RCC 7860 (cell line): ENCODE results near the gene SYS1.

Source experiments
- DNase-seq: peaks from one replicate; pipeline ENCODE4 v3.0.0-alpha.2; 2015; ENCODE audit warnings: low spot score
- FAIRE-seq: peaks from 2 replicates; lab custom pipeline; 2012; peaks lifted over from hg19 to GRCh38; lab: Jason Lieb, UNC

SYS1 gene

GRCh38 chr20:45362804-45363610 lies at the start of gene SYS1:
SYS1 (plus strand) TSS chr20:45363156; CDS start chr20:45363532, 376 bp downstream.
- FAIRE-seq = peak; percentile 86
- DNase-seq = peak; percentile 100

GRCh38 chr20:45313943-45314342 lies 49.0 kb upstream of the SYS1 start:
- DNase-seq = no peak
- no peak for FAIRE-seq

GRCh38 chr20:45315672-45316071 lies 47.3 kb upstream of the SYS1 start:
- FAIRE-seq = no peak
- DNase-seq = no peak

- DNase-seq (no peak), FAIRE-seq (no peak)
Measured at GRCh38 chr20:45316150-45317080, 46.5 kb upstream of the SYS1 start.

GRCh38 chr20:45317826-45318225 lies 45.1 kb upstream of the SYS1 start:
- DNase-seq = no peak

GRCh38 chr20:45318386-45318939 lies 44.5 kb upstream of the SYS1 start:
- FAIRE-seq = no peak

More at GRCh38 chr20:45317826-45318225, 45.1 kb upstream of the SYS1 start:
- FAIRE-seq = no peak

DNA sequence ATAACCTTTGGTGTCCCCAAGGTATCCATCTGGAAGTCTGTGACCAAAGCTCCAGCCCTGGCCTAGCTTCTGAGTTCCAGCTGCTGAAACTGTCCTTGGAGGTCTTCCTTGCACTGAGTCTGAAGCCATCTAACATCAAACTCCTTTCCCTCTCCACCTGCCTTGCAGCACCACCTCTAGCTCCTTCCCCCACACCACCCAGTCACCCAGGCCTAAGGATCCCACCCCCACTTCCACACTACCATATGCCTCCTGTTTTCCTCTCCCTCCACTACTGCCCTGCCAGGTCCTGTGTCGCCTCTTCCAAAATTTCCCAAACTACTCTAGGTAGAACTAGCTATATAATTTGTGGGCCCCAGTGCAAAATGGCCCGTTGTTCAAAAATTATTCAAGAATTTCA lies 44.0 kb upstream of the SYS1 start:
- no peak for FAIRE-seq

More at GRCh38 chr20:45318386-45318939, 44.5 kb upstream of the SYS1 start:
- DNase-seq = no peak

GRCh38 chr20:45320948-45321595 lies 41.9 kb upstream of the SYS1 start:
- DNase-seq = no peak
- FAIRE-seq = no peak

More for the DNA sequence above, 44.0 kb upstream of the SYS1 start:
- no peak for DNase-seq

GRCh38 chr20:45322952-45323383 lies 40.0 kb upstream of the SYS1 start:
- DNase-seq (peak; percentile 50), FAIRE-seq (no peak)

DNA sequence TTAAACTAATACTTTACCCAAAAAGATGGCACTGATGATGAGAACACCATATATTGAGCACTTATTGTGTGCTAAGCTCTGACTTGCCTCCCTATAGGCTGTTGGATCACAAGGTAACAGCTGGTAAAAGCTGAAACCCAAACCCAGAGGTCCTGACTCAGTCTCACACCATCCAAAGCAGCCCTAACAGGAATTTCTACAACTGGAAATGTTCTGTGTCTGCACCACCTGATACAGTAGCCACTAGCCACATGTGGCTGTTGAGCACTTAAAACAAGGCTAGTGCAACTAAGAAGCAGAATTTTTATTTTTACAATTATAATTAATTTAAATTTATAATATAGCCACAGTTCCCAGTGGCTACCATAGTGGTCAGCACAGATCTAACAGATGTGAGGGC lies 39.2 kb upstream of the SYS1 start:
- DNase-seq (no peak), FAIRE-seq (no peak)

- DNase-seq (no peak), FAIRE-seq (no peak)
Measured at GRCh38 chr20:45325371-45325770, 37.6 kb upstream of the SYS1 start.

DNA sequence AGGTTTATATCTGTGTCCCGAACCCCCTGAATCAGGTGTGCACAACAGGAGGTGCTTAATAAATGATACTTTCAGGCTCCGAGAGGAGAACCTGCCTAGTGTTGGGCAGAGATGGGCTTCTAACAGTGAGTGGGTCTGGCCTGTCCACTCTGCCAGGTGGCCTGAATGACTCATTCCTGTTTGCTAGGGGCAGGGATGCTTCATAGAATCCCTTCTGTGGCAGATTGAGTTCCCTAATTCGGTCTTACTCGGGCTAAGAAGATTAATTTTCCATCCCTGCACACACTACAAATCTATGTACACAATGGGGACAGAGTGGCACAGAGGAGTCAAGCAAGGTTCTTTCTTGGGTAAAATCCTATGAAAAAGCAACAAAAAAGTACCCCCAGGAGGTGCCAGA lies 34.5 kb upstream of the SYS1 start:
- FAIRE-seq = no peak

DNA sequence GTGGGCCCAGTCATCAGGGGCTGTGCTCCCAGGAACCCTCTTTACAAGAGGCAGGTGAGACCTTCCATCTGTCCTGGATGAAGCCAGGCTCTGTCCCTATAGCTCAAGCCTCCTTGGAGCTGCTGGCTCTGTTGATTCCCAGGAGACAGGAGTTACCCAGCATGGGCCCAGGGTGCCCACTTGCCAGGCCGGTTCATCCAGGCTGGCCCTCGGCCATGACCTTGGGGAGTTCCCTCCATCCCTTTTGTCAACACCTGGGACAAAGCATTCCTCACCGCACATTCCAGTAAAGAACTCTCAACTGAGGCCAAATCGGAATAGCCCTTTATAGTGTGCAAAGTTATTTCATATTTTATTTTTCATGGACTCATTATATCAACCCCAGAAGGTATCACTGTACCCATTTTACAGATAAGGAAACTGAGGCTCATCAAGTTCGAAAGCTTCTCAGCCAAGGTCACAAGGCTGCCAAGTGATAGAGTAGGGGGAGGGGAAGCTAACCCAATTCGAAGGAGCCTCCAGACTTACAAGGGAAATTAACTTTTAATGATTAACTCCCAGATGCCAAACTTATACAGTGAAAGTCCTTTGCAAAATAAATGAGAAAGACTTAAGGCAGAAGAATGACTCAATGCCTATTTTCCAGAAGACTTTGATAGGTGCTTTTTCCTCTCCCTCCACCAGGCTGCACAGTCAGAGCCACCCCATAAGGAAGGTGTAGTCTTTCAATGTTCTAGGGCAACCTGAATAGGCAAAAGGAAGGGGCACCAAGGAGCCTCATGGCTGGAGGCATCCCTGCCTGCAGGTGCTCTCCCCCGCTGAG lies 33.2 kb upstream of the SYS1 start:
- no peak for DNase-seq
- peak; percentile 30 for FAIRE-seq

More for the DNA sequence above, 34.5 kb upstream of the SYS1 start:
- DNase-seq = no peak

DNA sequence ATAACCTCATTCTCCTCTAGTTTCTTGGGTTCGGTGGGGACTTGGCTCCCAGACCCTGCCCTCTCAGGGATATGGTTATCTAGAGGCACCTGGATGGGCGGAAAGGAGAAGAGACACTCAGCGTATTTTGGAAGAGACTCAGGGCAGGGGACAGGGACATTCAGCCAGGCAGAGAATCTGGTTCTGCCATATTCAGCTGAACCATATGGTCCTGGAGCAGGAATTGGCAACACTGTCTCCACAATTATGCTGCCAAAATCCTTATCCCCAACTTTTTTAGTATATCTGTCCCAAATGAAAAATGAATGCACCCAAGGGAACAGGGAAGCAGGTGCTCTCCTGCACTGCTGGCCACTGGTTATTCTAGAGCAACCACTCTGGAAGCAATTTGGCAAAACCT lies 32.5 kb upstream of the SYS1 start:
- FAIRE-seq (no peak), DNase-seq (no peak)

- DNase-seq (peak; percentile 96), FAIRE-seq (peak; percentile 91)
Measured at GRCh38 chr20:45336530-45337366, 26.2 kb upstream of the SYS1 start.

GRCh38 chr20:45337367-45338120 lies 25.4 kb upstream of the SYS1 start:
- DNase-seq (peak; percentile 94), FAIRE-seq (peak; percentile 91)

DNA sequence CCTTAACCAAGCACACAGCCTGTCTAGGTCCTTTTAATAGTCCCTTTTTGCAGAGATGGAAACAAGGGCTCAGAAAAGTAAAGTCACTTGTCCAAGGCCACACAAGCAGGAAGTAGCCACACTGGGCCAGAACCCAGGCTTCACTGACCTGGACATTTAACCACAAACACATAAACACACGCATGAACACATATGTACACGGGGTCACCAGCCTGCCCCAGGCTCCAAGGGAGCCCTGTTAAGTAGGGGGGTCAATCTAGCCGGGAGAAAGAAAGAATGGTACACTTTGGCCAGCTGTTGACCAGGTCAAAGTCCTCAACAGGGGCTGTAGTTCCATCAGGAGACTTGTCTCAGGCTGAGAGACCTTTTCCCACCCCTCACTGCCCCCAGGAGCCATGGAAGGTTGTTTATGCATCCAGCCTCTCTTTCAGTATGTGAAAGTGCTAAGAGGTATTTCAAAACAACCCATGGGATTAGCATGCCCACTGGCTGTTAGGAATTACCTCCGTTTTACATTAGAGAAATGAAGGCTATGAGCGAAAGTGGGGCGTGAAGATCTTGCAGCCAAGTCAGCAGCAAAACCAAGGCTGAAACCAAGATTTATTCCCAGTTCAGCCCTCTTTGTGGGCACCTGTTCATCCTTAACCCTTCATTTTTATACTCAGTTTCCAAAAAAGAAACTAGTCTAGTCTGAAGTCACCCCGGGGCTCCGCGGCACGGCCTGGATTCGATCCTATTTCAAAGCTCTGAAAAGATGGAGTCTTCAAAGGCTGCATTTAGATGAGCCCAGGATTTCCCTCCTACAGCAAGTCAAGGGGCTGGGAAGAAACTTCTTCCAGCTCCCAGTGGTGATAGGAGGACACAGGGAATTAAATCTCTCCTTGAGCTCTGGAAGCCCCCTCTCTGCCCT lies 24.6 kb upstream of the SYS1 start:
- no peak for FAIRE-seq
- no peak for DNase-seq
